Esophagus squamous epithelium (tissue), 4 donors: Measurements from ENCODE around the gene CD2.

ENCODE experiments used
- CTCF ChIP-seq, 6 experiments: fragments of 450-650 bp in 4 of 6; fragments of 200-600 bp in 2 of 6; sonication (generic) in 2 of 6; IDR thresholded peaks; one replicate each; pipeline ENCODE4 v1.5.1; 2016 to 2019; ENCODE audit warnings: antibody characterized with exemption in 6 of 6, mild to moderate bottlenecking in 4 of 6, moderate library complexity in 4 of 6
- POLR2A ChIP-seq, 4 donors: fragments of 450-650 bp; IDR thresholded peaks; one replicate each; pipeline ENCODE4 v1.6.1; 2017; ENCODE audit warnings: antibody characterized with exemption in 4 of 4, mild to moderate bottlenecking in 4 of 4, moderate library complexity in 3 of 4

- no peak for TF ChIP-seq CTCF (IDR thresholded peaks at IDR 0.05)
- no peak for TF ChIP-seq POLR2A (IDR thresholded peaks at IDR 0.05)
Observed at GRCh38 chr1:116775116-116775752, 21.0 kb downstream of the CD2 start.
